HG03565 (cell line): ENCODE data around the gene MARCHF5.
"Not testable (repeated sequence)": the region's sequence is repeated elsewhere in the genome, so short reads cannot be mapped to it uniquely, and the experiment has no call there.

ENCODE experiments used
- ATAC-seq: cut with Tn5 transposase; IDR thresholded peaks from one replicate; pipeline ENCODE4 v1.9.1; 2021; ENCODE audit warnings: mild to moderate bottlenecking, moderate library complexity; ENCODE audit not compliant: unreplicated experiment

MARCHF5 gene

DNA sequence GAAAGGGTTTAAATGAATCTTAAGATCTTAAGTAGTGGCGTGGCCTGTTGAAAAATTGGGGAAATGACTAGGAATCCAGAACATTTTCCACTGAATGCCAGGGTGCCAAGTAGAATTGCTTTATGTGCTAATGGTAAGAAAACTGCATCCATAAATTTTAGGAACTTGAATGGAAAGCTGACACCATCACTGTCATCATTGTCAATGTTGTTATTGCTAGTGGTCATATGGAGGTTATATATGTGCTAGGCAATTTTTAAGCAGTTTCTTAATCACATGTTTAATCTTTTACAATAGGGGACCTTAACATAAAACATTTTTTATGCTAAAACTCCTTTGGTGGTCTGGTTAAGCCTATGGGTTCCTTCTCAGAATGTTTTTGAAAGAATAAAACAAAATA lies 13.1 kb downstream of the MARCHF5 start:
- no peak for ATAC-seq

DNA sequence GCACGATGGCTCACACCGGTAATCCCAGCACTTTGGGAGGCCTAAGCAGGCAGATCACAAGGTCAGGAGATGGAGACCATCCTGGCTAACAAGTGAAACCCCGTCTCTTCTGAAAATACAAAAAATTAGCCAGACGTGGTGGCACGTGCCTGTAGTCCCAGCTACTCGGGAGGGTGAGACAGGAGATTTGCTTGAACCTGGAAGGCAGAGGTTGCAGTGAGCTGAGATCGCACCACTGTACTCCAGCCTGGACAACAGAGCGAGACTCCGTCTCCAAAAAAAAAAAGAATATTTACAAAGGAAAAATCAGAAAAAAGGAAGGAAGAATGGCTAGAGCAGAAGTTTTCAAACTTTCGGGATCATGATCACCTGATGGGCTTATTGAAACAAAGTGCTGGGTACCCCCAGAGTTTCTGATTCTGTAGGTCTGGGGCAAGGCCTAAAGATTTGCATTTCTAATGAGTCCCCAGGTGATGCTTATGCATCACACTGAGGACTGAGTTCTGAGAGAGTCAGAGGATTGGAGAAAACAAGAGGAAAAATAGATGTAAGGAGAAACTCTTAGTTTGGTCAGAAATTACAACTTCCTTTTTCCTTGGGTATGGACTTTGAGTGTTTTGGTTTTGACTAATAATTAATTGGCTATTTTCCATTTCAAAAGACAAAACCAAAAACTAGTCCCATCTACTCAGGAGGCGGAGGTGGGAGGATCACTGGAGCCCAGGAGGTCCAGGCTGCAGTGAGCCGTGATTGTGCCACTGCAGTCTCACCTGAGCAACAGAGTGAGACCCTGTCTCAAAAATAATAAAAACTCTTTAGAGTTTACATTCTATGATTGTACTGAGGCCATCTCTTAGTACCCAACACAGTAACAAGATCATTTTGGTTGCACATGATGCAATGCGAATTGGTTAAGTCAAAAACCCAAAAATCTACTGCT lies 14.4 kb downstream of the MARCHF5 start:
- ATAC-seq, result no peak

DNA sequence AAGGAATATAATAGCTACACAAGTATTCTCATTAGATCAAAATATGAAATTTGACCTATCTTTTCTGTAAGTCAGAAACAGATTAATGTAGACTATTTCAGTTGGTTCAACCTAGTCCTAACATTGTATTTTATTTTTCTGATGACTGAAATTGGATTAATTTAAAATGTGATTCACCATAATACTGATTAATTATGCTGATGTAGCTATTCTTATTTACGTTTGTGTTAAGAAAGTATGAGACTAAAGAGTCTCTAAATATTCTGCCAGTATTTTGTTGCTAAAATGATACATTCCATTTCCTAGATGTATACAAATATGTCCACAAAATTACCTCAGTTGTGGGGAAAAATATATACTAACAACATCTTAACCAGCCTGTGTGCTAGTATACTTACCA lies 18.3 kb downstream of the MARCHF5 start:
- ATAC-seq, result no peak

DNA sequence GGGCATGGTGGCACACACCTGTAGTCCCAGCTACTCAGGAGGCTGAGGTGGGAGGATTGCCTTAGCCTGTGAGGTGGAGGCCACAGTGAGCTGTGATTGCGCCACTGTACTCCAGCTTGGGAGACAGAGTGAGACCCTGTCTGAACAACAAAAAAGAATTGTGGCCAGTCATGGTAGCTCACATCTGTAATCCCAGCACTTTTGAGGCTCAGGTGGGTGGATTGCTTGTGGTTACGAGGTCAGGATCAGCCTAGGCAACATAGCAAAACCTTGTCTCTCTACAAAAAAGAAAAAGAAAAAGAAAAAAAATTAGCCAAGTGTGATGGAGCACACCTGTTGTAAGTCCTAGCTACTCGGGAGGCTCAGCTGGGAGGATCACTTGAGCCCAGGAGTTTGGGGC lies 22.8 kb downstream of the MARCHF5 start:
- no peak for ATAC-seq

DNA sequence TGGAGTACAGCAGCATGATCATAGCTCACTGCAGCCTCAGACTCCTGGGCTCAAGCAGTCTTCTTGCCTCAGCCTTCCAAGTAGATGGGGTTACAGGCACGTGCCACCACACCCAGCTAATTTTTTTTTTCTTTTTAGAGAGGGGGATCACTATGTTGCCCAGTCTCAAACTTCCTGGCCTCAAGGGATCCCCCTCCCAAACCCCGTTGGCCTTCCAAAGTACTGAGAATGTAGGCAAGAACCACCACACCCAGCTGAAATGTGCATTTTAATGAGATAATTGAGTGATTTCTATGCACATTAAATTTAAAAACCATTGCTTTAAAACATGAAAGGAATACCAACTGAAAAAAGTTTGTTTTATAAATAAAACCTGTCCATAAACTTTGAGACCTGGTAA lies 25.6 kb downstream of the MARCHF5 start:
- no peak for ATAC-seq

GRCh38 chr10:92323079-92323478 lies 32.1 kb downstream of the MARCHF5 start:
- no peak for ATAC-seq

- no peak for ATAC-seq
Observed at GRCh38 chr10:92327445-92328433, 36.8 kb downstream of the MARCHF5 start.

GRCh38 chr10:92328993-92329392 lies 38.0 kb downstream of the MARCHF5 start:
- no peak for ATAC-seq

GRCh38 chr10:92329927-92330326 lies 39.0 kb downstream of the MARCHF5 start:
- not testable (repeated sequence) for ATAC-seq

DNA sequence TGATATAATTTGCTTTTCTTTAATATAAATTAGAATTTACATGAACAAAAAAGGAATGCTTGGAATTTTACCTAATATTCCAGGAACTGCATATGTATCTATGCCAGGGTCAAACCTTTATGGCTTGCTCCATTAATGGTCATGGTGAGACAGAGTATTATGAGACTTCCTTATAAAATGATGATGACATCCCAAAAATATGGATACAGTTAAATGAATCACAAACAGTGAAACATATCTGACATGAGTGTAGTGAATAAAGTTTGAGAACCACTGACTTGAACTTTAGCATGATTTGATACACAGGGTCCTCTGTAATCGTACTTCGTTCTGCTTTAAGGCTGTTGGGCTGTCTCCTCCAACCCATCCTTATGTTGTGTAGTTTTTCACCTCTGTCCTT lies 51.8 kb downstream of the MARCHF5 start:
- ATAC-seq, result no peak

GRCh38 chr10:92345575-92345974 lies 54.6 kb downstream of the MARCHF5 start:
- not testable (repeated sequence) for ATAC-seq

DNA sequence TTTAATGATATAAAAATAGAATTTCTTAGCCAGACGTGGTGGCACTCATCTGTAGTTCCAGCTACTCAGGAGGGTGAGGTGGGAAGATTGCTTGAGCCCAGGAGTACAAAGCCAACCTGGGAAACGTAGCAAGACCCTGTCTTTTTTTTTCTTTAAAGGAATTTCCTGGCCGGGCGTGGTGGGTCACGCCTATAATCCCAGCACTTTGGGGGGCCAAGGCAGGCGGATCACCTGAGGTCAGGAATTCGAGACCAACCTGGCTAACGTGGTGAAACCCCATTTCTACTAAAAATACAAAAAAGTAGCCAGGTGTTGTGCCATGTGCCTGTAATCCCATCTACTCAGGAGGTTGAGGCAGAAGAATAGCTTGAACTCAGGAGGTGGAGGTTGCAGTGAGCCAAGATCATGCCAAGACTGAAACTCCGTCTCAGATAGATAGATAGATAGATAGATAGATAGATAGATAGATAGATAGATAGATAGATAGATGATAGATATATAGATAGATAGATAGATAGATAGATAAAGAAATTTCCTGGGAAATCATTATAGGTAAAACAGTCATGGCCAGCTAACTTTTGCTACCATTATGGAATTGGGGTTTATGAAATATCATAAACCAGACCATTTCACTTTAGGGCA lies 56.2 kb downstream of the MARCHF5 start:
- ATAC-seq, result not testable (repeated sequence)

DNA sequence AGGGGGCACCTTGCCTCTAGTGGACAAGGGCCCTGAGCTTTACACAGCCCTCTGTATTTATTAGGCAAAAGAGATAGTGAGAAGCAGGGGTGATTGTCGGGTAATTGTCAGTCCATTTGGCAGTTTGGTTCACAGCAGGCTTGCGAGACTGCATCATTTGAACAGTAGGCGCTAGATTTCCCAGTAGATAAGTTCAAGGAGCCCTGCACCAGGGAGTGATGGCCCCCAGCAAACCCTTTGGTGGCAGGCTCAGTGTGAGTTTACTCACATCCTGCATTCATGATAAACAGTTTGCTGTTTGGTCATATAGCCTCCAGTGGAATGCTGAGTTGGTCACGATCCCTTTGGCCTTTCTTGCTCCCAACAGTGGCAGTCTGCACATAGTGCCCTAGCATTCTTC lies 59.4 kb downstream of the MARCHF5 start:
- ATAC-seq, result no peak

- ATAC-seq, result no peak
Observed at GRCh38 chr10:92354587-92354986, 63.6 kb downstream of the MARCHF5 start.

DNA sequence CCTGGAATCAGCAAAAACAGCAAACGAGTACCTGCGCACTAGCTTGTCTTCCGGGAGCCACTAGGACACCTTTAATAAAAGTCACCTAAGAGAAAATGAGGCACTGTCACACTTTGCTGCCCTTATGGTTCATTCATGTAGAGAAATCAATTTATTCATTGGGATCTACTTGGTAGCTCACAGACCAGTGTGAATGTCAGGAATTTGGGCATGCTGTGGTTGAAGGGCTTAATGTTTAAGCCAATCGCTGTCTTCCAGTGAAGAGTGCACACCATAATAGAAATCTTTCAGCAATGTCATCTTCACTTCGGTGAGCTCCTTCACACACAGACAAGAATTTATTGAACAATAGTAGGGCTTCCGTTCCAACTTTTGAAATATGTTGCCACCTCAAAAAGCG lies 65.1 kb downstream of the MARCHF5 start:
- no peak for ATAC-seq

DNA sequence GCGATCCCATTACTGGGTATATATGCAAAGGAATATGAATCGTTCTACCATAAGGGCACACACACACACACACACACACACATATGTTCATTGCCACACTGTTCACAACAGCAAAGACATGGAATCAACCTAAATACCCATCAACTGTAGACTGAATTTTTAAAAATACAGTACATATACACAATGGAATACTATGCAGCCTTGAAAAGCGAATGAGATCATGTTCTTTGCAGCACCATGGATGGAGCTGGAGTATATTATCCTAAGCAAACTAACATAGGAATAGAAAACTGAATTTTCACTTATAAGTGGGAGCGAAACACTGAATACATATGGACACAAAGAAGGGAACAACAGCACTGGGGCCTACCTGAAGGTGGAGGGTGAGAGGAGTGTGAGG lies 72.5 kb downstream of the MARCHF5 start:
- no peak for ATAC-seq

DNA sequence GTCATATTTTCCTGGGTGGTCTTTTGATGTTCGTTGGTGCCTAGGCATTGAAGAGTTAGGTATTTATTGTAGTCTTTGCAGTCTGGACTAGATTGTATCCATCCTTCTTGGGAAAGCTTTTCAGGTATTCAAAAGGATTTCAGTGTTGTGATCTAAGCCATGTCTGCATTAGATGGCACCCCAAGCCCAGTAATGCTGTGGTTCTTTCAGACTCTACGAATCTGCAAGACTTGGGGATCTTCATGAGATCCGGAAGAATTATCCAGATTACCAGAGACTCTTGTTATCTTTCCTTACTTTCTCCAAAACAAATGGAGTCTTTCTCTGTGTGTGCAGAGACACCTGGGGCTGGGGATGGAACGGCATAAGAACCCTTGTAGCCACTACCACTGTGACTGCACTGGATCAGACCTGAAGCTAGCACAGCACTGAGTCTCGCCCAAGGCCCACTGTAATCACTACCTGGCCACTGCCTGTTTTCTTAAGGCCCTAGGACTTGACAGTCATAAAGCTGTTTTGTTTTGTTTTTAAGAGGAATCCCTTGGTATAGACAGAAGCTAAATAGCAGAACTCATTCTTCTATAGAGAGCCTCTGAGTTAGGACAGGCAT lies 75.5 kb downstream of the MARCHF5 start:
- ATAC-seq, result no peak

DNA sequence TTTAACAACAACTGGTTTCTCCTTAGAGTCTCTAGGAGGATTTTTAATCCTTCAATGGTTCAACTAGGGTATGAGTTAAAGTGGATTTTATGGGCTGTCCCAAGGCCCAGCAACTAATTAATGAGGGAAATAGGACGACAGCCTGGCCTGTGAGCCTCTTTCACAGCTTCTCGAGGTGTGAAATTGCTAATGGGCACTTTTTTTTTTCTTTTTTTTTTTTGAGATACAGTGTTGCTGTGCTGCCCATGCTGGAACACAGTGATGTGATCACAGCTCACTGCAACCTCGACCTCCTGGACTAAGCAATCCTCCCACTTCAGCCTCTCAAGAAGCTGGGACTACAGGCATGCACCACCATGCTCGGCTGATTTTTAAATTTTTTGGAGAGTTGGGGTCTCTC lies 87.0 kb downstream of the MARCHF5 start:
- ATAC-seq, result no peak

- ATAC-seq, result no peak
Observed at GRCh38 chr10:92381543-92381954, 90.6 kb downstream of the MARCHF5 start.

DNA sequence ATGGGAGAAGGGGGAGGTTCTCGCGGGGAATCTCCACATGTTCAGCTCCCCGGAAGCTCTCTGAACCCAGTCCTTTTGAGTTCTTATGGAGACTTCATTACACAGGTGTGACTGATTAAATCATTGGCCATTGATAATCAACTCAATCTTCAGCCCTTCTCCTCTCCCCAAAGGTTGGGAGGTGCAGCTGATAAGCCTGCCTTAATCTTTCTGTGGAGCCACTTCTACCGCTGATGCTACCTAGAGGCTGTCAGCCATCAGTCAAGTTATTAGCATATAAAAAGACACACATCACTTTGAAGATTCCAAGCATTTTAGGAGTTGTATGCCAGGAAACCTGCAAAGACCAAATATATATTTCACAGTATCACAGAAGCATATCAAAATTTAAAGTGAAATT lies 91.7 kb downstream of the MARCHF5 start:
- no peak for ATAC-seq

GRCh38 chr10:92384741-92385140 lies 93.8 kb downstream of the MARCHF5 start:
- ATAC-seq, result no peak
